HepG2 (cell line): ENCODE results near the gene RABGGTA. TPM values are rescaled to one million over a fixed set of nuclear protein-coding genes. Genes with fewer than 3 reads are reported as not detected.

Source experiments
- ATAC-seq: fragments of 200-7000 bp; cut with Tn5 transposase; 3 replicates; pipeline ENCODE4 v1.9.1; 2020; ENCODE audit warnings: mild to moderate bottlenecking, moderate library complexity
- BruUV-seq: library from RNA; stranded (reverse); fragments of 400-500 nt; replicated peaks from 2 replicates; lab custom pipeline; 2021; lab: Mats Ljungman, UMichigan
- CTCF ChIA-PET: fragments of 300-600 bp; formaldehyde crosslinking; extraction: SDS; loops from one replicate; lab custom pipeline; 2021; ENCODE audit warnings: low total read pairs, inconsistent platforms, low intra/inter-chr PET ratio; lab: Yijun Ruan, JAX
- POLR2A ChIA-PET: fragments of 350-600 bp; sonication (Branson Sonifier 250); formaldehyde crosslinking; loops from one replicate; lab custom pipeline; 2020; ENCODE audit warnings: antibody characterized with exemption, inconsistent platforms; lab: Yijun Ruan, JAX
- DNase-seq: peaks from one replicate; pipeline ENCODE4 v3.0.0-alpha.2; 2015; ENCODE audit warnings: low spot score
- FAIRE-seq: peaks from 3 replicates; lab custom pipeline; 2011; peaks lifted over from hg19 to GRCh38; lab: Jason Lieb, UNC
- H2AFZ ChIP-seq: one replicate; pipeline ENCODE4 v1.6.1; 2011; ENCODE audit warnings: low read length, inconsistent platforms
- H3K27ac ChIP-seq: fragments of 300-600 bp; 3 replicates; pipeline ENCODE4 v1.8.0; 2011; ENCODE audit warnings: mixed run types, mild to moderate bottlenecking, mixed read lengths, low read length, inconsistent platforms; ENCODE audit not compliant: insufficient read depth; ENCODE audit errors: extremely low read length
- H3K27me3 ChIP-seq, 2 experiments: fragments of 200-600 bp in 1 of 2; 2 replicates in 1 of 2; 3 replicates in 1 of 2; pipeline versions ENCODE4 v1.6.0 to v1.8.0; 2011; ENCODE audit warnings: low read length in 2 of 2, mild to moderate bottlenecking in 2 of 2, moderate library complexity in 2 of 2, inconsistent platforms in 1 of 2; ENCODE audit not compliant: insufficient read depth in 2 of 2, control insufficient read depth in 1 of 2
- H3K36me3 ChIP-seq, 2 experiments: fragments of 200-600 bp in 1 of 2; replicated peaks in 1 of 2; 2 replicates in 1 of 2; 3 replicates in 1 of 2; pipeline versions ENCODE4 v1.5.1 to v1.8.0; 2011; ENCODE audit warnings: low read length in 2 of 2, inconsistent platforms in 1 of 2; ENCODE audit not compliant: insufficient read depth in 2 of 2, control insufficient read depth in 1 of 2
- H3K4me1 ChIP-seq: 2 replicates; pipeline ENCODE4 v1.5.1; 2012; ENCODE audit warnings: low read length, inconsistent platforms; ENCODE audit not compliant: insufficient read depth
- H3K4me2 ChIP-seq: 2 replicates; pipeline ENCODE4 v1.6.0; 2011; ENCODE audit warnings: low read depth, low read length, inconsistent platforms
- H3K4me3 ChIP-seq, 3 experiments: fragments of 200-600 bp in 1 of 3; sonication (generic), shearing (Covaris generic) in 1 of 3; replicated peaks in 1 of 3; 2 replicates each; pipeline ENCODE4 v1.5.1; 2011 to 2016; ENCODE audit warnings: low read length in 3 of 3, inconsistent platforms in 2 of 3, low read depth in 2 of 3, mild to moderate bottlenecking in 2 of 3, control low read depth in 1 of 3, mixed read lengths in 1 of 3; ENCODE audit not compliant: insufficient read depth in 1 of 3
- H3K79me2 ChIP-seq: one replicate; pipeline ENCODE4 v1.6.1; 2011; ENCODE audit warnings: low read length, inconsistent platforms; ENCODE audit not compliant: insufficient read depth
- H3K9ac ChIP-seq: 2 replicates; pipeline ENCODE4 v1.6.0; 2011; ENCODE audit warnings: mild to moderate bottlenecking, low read depth, low read length, inconsistent platforms; ENCODE audit not compliant: insufficient read depth
- H3K9me3 ChIP-seq: 2 replicates; pipeline ENCODE4 v1.5.1; 2012; ENCODE audit warnings: mild to moderate bottlenecking, low read length
- H4K20me1 ChIP-seq: 2 replicates; pipeline ENCODE4 v1.6.0; 2011; ENCODE audit warnings: inconsistent platforms, mild to moderate bottlenecking, low read length, moderate library complexity; ENCODE audit not compliant: insufficient read depth
- ATF1 ChIP-seq: IDR thresholded peaks from 2 replicates; pipeline ENCODE4 v1.6.1; 2016; ENCODE audit warnings: mild to moderate bottlenecking, control low read depth
- RELA ChIP-seq: sonication (generic); formaldehyde crosslinking; IDR thresholded peaks from 2 replicates; pipeline ENCODE4 v1.4.0; 2020; ENCODE audit warnings: missing genetic modification reagents
- SALL2 ChIP-seq: sonication (generic); formaldehyde crosslinking; IDR thresholded peaks from 2 replicates; pipeline ENCODE4 v1.8.1; 2023; ENCODE audit warnings: mild to moderate bottlenecking, missing genetic modification reagents, inconsistent platforms
- ZFP1 ChIP-seq: IDR thresholded peaks from 2 replicates; pipeline ENCODE4 v1.6.1; 2016
- ZFP36 ChIP-seq: fragments of 150-350 bp; IDR thresholded peaks from 2 replicates; pipeline ENCODE4 v1.6.1; 2018; ENCODE audit warnings: borderline replicate concordance, low read length, low read depth; ENCODE audit not compliant: partially characterized antibody
- ZKSCAN8 ChIP-seq: IDR thresholded peaks from 2 replicates; pipeline ENCODE4 v1.6.1; 2016; ENCODE audit warnings: borderline replicate concordance, missing genetic modification reagents, missing compliant biosample characterization
- ZSCAN31 ChIP-seq: sonication (generic); formaldehyde crosslinking; IDR thresholded peaks from 2 replicates; pipeline ENCODE4 v1.5.0; 2020; ENCODE audit warnings: low read depth, mild to moderate bottlenecking, missing genetic modification reagents
- WGBS: methylation state at CpG from one replicate; pipeline ENCODE4 v1.1.6; 2017; ENCODE audit warnings: low lambda C conversion rate; 5-methylcytosine and 5-hydroxymethylcytosine counted together
- in situ Hi-C: cut with HindIII; loops from 2 replicates; pipeline ENCODE4 v1.10.0; 2017; ENCODE audit warnings: low pct_unique_long_range_greater_than_20kb; ENCODE audit not compliant: extremely low pct_ligation_motif_present
- intact Hi-C: fragments of 100-400 bp; cut with micrococcal nuclease; formaldehyde crosslinking; loops from one replicate; pipeline ENCODE4 v1.10.0; 2022; ENCODE audit not compliant: unreplicated experiment
- polyA plus RNA-seq, 8 experiments: library from polyadenylated mRNA; depleted of rRNA in 3 of 8; stranded (reverse) in 7 of 8; unstranded in 1 of 8; fragments of >200 nt; fragmentation: Illumina TruSeq in 4 of 8; extraction: Trizol in 4 of 8; gene quantifications; 2 replicates each; pipeline versions ENCODE4 v1.2.1 to v1.2.3, GENCODE V29; 2011 to 2016; ENCODE audit warnings: low read depth in 4 of 8, missing spikeins in 1 of 8, mixed read lengths in 1 of 8; ENCODE audit not compliant: insufficient read depth in 1 of 8
- total RNA-seq, 5 experiments: library from RNA; depleted of rRNA; stranded (reverse); fragments of >200 nt; fragmentation: Illumina TruSeq; extraction: Trizol; gene quantifications; 2 replicates each; pipeline ENCODE4 v1.2.3, GENCODE V29; 2016; ENCODE audit warnings: low read depth in 1 of 5
- TF ChIP-seq, protein P1 (sequence below), 2 experiments: sonication (generic) in 1 of 2; formaldehyde crosslinking in 1 of 2; IDR thresholded peaks; 2 replicates each; pipeline versions ENCODE4 v1.5.1 to v1.6.1; 2011 to 2020; ENCODE audit warnings: borderline replicate concordance in 1 of 2, low read depth in 1 of 2, low read length in 1 of 2, mild to moderate bottlenecking in 1 of 2, missing genetic modification reagents in 1 of 2, moderate library complexity in 1 of 2
- TF ChIP-seq, protein P2 (sequence below): sonication (generic); formaldehyde crosslinking; IDR thresholded peaks from 2 replicates; pipeline ENCODE4 v1.4.0; 2020; ENCODE audit warnings: missing genetic modification reagents, mild to moderate bottlenecking, borderline replicate concordance
- TF ChIP-seq, protein P3 (sequence below): sonication (generic); formaldehyde crosslinking; IDR thresholded peaks from 2 replicates; pipeline ENCODE4 v1.4.0; 2020; ENCODE audit warnings: missing genetic modification reagents, borderline replicate concordance
- TF ChIP-seq, protein P4 (sequence below): sonication (generic); formaldehyde crosslinking; IDR thresholded peaks from 2 replicates; pipeline ENCODE4 v1.5.0; 2020; ENCODE audit warnings: mild to moderate bottlenecking, missing genetic modification reagents

RABGGTA gene
- total and polyA plus RNA-seq, 2 of the 13 experiments (the other 11 are each of a cell fraction or from before 2014, with no cell fraction given) = 57.9 to 90.8 TPM

DNA sequence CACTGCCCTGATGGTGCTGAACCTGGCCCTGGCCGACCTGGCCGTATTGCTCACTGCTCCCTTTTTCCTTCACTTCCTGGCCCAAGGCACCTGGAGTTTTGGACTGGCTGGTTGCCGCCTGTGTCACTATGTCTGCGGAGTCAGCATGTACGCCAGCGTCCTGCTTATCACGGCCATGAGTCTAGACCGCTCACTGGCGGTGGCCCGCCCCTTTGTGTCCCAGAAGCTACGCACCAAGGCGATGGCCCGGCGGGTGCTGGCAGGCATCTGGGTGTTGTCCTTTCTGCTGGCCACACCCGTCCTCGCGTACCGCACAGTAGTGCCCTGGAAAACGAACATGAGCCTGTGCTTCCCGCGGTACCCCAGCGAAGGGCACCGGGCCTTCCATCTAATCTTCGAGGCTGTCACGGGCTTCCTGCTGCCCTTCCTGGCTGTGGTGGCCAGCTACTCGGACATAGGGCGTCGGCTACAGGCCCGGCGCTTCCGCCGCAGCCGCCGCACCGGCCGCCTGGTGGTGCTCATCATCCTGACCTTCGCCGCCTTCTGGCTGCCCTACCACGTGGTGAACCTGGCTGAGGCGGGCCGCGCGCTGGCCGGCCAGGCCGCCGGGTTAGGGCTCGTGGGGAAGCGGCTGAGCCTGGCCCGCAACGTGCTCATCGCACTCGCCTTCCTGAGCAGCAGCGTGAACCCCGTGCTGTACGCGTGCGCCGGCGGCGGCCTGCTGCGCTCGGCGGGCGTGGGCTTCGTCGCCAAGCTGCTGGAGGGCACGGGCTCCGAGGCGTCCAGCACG lies 44.6 kb upstream of the RABGGTA start:
- DNase-seq = peak; percentile 65
- WGBS = 46% methylated on average over 70 of the region's 70 CpGs
- BruUV-seq = TSS peak; percentile 55
- intact Hi-C loops = no loop called here
- H4K20me1 ChIP-seq = no peaks in the 10 kb centered on the region
- H3K9me3 ChIP-seq = no peaks in the 10 kb centered on the region
- peaks cover 37% of the 10 kb centered on the region for H3K4me1 ChIP-seq
- peak; percentile 81 for ATAC-seq
- no peak for FAIRE-seq
- in situ Hi-C loops = no loop called here
- H3K4me3 ChIP-seq = peak overlapping the region; percentile 29 to 73 (median 40)
- peak overlapping the region; percentile 89 for H3K4me2 ChIP-seq
- peak overlapping the region; percentile 18 for H3K27ac ChIP-seq
- peak overlapping the region; percentile 35 for H3K9ac ChIP-seq
- ChIA-PET CTCF (interaction anchor here (1.2 to 2.4 kb wide), 3 partner anchors 8 to 121 kb away, joined by 3 to 7 read pairs (median 4); partner anchors contain the start of gene CIDEB), POLR2A (interaction anchor here (0.5 to 3.5 kb wide), 19 partner anchors 9 to 1066 kb away, joined by 3 to 57 read pairs (median 6); partner anchors contain the start of genes CBLN3, CHMP4A, CIDEB and DCAF11)
- no peak overlapping the region for H2AFZ ChIP-seq
- peaks cover 6 to 39% of the 10 kb centered on the region in 2 experiments; a peak in 4 of 5 replicates for H3K27me3 ChIP-seq
- no peaks in the 10 kb centered on the region for H3K79me2 ChIP-seq
- no peaks in the 10 kb centered on the region for H3K36me3 ChIP-seq
- no peak for TF ChIP-seq ZFP36
- peak; percentile 90 for TF ChIP-seq ZFP1 (CRISPR knock-in tag)
- TF ChIP-seq, protein P1, sequence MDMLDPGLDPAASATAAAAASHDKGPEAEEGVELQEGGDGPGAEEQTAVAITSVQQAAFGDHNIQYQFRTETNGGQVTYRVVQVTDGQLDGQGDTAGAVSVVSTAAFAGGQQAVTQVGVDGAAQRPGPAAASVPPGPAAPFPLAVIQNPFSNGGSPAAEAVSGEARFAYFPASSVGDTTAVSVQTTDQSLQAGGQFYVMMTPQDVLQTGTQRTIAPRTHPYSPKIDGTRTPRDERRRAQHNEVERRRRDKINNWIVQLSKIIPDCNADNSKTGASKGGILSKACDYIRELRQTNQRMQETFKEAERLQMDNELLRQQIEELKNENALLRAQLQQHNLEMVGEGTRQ (IDR thresholded peaks at IDR 0.05; ENCODE audit: low read depth, low read length) = no peak; the same call in 1 of the 2 replicates
- TF ChIP-seq, protein P1 (CRISPR knock-in tag; IDR thresholded peaks at IDR 0.05; ENCODE audit: borderline replicate concordance) = peak; percentile 72; the same call in 1 of the 2 replicates
- peak; percentile 56; the same call in 1 of the 2 replicates for TF ChIP-seq RELA (CRISPR knock-in tag)
- TF ChIP-seq, protein P2, sequence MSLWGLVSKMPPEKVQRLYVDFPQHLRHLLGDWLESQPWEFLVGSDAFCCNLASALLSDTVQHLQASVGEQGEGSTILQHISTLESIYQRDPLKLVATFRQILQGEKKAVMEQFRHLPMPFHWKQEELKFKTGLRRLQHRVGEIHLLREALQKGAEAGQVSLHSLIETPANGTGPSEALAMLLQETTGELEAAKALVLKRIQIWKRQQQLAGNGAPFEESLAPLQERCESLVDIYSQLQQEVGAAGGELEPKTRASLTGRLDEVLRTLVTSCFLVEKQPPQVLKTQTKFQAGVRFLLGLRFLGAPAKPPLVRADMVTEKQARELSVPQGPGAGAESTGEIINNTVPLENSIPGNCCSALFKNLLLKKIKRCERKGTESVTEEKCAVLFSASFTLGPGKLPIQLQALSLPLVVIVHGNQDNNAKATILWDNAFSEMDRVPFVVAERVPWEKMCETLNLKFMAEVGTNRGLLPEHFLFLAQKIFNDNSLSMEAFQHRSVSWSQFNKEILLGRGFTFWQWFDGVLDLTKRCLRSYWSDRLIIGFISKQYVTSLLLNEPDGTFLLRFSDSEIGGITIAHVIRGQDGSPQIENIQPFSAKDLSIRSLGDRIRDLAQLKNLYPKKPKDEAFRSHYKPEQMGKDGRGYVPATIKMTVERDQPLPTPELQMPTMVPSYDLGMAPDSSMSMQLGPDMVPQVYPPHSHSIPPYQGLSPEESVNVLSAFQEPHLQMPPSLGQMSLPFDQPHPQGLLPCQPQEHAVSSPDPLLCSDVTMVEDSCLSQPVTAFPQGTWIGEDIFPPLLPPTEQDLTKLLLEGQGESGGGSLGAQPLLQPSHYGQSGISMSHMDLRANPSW (CRISPR knock-in tag) = peak; percentile 87
- TF ChIP-seq ATF1 (CRISPR knock-in tag) = no peak
- TF ChIP-seq SALL2 (CRISPR knock-in tag) = peak; percentile 89
- TF ChIP-seq, protein P3, sequence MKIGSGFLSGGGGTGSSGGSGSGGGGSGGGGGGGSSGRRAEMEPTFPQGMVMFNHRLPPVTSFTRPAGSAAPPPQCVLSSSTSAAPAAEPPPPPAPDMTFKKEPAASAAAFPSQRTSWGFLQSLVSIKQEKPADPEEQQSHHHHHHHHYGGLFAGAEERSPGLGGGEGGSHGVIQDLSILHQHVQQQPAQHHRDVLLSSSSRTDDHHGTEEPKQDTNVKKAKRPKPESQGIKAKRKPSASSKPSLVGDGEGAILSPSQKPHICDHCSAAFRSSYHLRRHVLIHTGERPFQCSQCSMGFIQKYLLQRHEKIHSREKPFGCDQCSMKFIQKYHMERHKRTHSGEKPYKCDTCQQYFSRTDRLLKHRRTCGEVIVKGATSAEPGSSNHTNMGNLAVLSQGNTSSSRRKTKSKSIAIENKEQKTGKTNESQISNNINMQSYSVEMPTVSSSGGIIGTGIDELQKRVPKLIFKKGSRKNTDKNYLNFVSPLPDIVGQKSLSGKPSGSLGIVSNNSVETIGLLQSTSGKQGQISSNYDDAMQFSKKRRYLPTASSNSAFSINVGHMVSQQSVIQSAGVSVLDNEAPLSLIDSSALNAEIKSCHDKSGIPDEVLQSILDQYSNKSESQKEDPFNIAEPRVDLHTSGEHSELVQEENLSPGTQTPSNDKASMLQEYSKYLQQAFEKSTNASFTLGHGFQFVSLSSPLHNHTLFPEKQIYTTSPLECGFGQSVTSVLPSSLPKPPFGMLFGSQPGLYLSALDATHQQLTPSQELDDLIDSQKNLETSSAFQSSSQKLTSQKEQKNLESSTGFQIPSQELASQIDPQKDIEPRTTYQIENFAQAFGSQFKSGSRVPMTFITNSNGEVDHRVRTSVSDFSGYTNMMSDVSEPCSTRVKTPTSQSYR (CRISPR knock-in tag) = peak; percentile 73
- TF ChIP-seq, protein P4, sequence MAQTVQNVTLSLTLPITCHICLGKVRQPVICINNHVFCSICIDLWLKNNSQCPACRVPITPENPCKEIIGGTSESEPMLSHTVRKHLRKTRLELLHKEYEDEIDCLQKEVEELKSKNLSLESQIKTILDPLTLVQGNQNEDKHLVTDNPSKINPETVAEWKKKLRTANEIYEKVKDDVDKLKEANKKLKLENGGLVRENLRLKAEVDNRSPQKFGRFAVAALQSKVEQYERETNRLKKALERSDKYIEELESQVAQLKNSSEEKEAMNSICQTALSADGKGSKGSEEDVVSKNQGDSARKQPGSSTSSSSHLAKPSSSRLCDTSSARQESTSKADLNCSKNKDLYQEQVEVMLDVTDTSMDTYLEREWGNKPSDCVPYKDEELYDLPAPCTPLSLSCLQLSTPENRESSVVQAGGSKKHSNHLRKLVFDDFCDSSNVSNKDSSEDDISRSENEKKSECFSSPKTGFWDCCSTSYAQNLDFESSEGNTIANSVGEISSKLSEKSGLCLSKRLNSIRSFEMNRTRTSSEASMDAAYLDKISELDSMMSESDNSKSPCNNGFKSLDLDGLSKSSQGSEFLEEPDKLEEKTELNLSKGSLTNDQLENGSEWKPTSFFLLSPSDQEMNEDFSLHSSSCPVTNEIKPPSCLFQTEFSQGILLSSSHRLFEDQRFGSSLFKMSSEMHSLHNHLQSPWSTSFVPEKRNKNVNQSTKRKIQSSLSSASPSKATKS (CRISPR knock-in tag) = no peak
- peak; percentile 93 for TF ChIP-seq ZSCAN31 (CRISPR knock-in tag)
- TF ChIP-seq ZKSCAN8 (CRISPR knock-in tag) = peak; percentile 90
